H9 (cell line): ENCODE measurements around the gene CCDC102A. TPM values are rescaled to one million over a fixed set of nuclear protein-coding genes. Genes with fewer than 3 reads are reported as not detected.

ENCODE experiments used
- DNase-seq: peaks from one replicate; pipeline ENCODE4 v3.0.0-alpha.2; 2017
- H2AFZ ChIP-seq: one replicate; pipeline ENCODE4 v1.6.1; 2013; ENCODE audit warnings: mild to moderate bottlenecking, low read length, control low read depth, moderate library complexity
- H2AK5ac ChIP-seq: 2 replicates; pipeline ENCODE4 v1.6.1; 2013; ENCODE audit warnings: low read length, control low read depth, mixed read lengths; ENCODE audit not compliant: insufficient read length
- H2BK120ac ChIP-seq: one replicate; pipeline ENCODE4 v1.6.1; 2013; ENCODE audit warnings: low read depth, mild to moderate bottlenecking, low read length, control low read depth, inconsistent platforms; ENCODE audit not compliant: poor library complexity, severe bottlenecking
- H2BK12ac ChIP-seq: 2 replicates; pipeline ENCODE4 v1.6.1; 2013; ENCODE audit warnings: low read length, control low read depth, mixed read lengths, low read depth; ENCODE audit not compliant: insufficient read length
- H2BK15ac ChIP-seq: 2 replicates; pipeline ENCODE4 v1.6.1; 2013; ENCODE audit warnings: low read depth, low read length, control low read depth
- H2BK20ac ChIP-seq: one replicate; pipeline ENCODE4 v1.6.1; 2013; ENCODE audit warnings: low read depth, mild to moderate bottlenecking, low read length, control low read depth, inconsistent platforms; ENCODE audit not compliant: poor library complexity, severe bottlenecking
- H2BK5ac ChIP-seq: 2 replicates; pipeline ENCODE4 v1.6.1; 2013; ENCODE audit warnings: low read length, control low read depth, mixed read lengths; ENCODE audit not compliant: insufficient read length
- H3K14ac ChIP-seq: 2 replicates; pipeline ENCODE4 v1.6.1; 2013; ENCODE audit warnings: low read length, control low read depth; ENCODE audit not compliant: insufficient read depth
- H3K18ac ChIP-seq: 2 replicates; pipeline ENCODE4 v1.6.1; 2013; ENCODE audit warnings: low read depth, mild to moderate bottlenecking, mixed read lengths, low read length, control low read depth; ENCODE audit not compliant: insufficient read length
- H3K23ac ChIP-seq: 2 replicates; pipeline ENCODE4 v1.6.1; 2013; ENCODE audit warnings: low read length, control low read depth, mixed read lengths, low read depth; ENCODE audit not compliant: insufficient read length
- H3K23me2 ChIP-seq: 2 replicates; pipeline ENCODE4 v1.6.1; 2013; ENCODE audit warnings: low read depth, mild to moderate bottlenecking, mixed read lengths, low read length, control low read depth; ENCODE audit not compliant: insufficient read length, poor library complexity, severe bottlenecking
- H3K27ac ChIP-seq: 2 replicates; pipeline ENCODE4 v1.5.1; 2013; ENCODE audit warnings: low read length, control low read depth, mixed read lengths, low read depth; ENCODE audit not compliant: insufficient read length
- H3K27me3 ChIP-seq: 2 replicates; pipeline ENCODE4 v1.6.1; 2013; ENCODE audit warnings: low read length, control low read depth, inconsistent platforms; ENCODE audit not compliant: insufficient read depth
- H3K4ac ChIP-seq: 2 replicates; pipeline ENCODE4 v1.6.1; 2013; ENCODE audit warnings: low read depth, mild to moderate bottlenecking, control low read depth, inconsistent platforms, low read length, moderate library complexity
- H3K4me1 ChIP-seq: 2 replicates; pipeline ENCODE4 v1.6.1; 2013; ENCODE audit warnings: low read length, control low read depth, inconsistent platforms; ENCODE audit not compliant: insufficient read depth
- H3K4me2 ChIP-seq: 2 replicates; pipeline ENCODE4 v1.6.1; 2013; ENCODE audit warnings: low read length, control low read depth, mixed read lengths; ENCODE audit not compliant: insufficient read length, insufficient read depth
- H3K56ac ChIP-seq: 2 replicates; pipeline ENCODE4 v1.6.1; 2013; ENCODE audit warnings: low read depth, mild to moderate bottlenecking, mixed read lengths, low read length, control low read depth; ENCODE audit not compliant: insufficient read length
- H3K79me1 ChIP-seq: 2 replicates; pipeline ENCODE4 v1.6.1; 2013; ENCODE audit warnings: low read depth, mild to moderate bottlenecking, moderate library complexity, low read length, control low read depth, inconsistent platforms; ENCODE audit not compliant: insufficient read depth, poor library complexity, severe bottlenecking
- H3K79me2 ChIP-seq: 2 replicates; pipeline ENCODE4 v1.6.1; 2013; ENCODE audit warnings: low read length, control low read depth, inconsistent platforms; ENCODE audit not compliant: insufficient read depth
- H3K9ac ChIP-seq: 2 replicates; pipeline ENCODE4 v1.6.1; 2013; ENCODE audit warnings: low read length, control low read depth, mixed read lengths; ENCODE audit not compliant: insufficient read length; ENCODE audit errors: extremely low read depth
- H3K9me3 ChIP-seq: one replicate; pipeline ENCODE4 v1.6.1; 2013; ENCODE audit warnings: low read depth, low read length, inconsistent platforms; ENCODE audit not compliant: control insufficient read depth
- H3T11ph ChIP-seq: one replicate; pipeline ENCODE4 v1.6.1; 2013; ENCODE audit warnings: mild to moderate bottlenecking, low read length, control low read depth, inconsistent platforms
- H4K20me1 ChIP-seq: one replicate; pipeline ENCODE4 v1.6.1; 2013; ENCODE audit not compliant: control insufficient read depth, insufficient read length, insufficient read depth
- H4K5ac ChIP-seq: 2 replicates; pipeline ENCODE4 v1.6.1; 2013; ENCODE audit warnings: low read depth, mild to moderate bottlenecking, mixed read lengths, low read length, control low read depth; ENCODE audit not compliant: insufficient read length
- H4K8ac ChIP-seq: replicated peaks from 2 replicates; pipeline ENCODE4 v1.6.1; 2013; ENCODE audit warnings: low read length, control low read depth, mixed read lengths, low read depth; ENCODE audit not compliant: insufficient read length
- H4K91ac ChIP-seq: 2 replicates; pipeline ENCODE4 v1.6.1; 2013; ENCODE audit warnings: low read depth, mild to moderate bottlenecking, moderate library complexity, mixed read lengths, low read length, control low read depth; ENCODE audit not compliant: insufficient read length
- H3K27ac Mint-ChIP-seq, 3 experiments: 2 replicates in 2 of 3; 3 replicates in 1 of 3; pipeline ENCODE4 v1.8.0; 2020 to 2021; ENCODE audit warnings: mixed read lengths in 3 of 3, mild to moderate bottlenecking in 1 of 3, moderate library complexity in 1 of 3
- H3K27me3 Mint-ChIP-seq: 2 replicates; pipeline ENCODE4 v1.8.0; 2021; ENCODE audit warnings: low read depth, mild to moderate bottlenecking, moderate library complexity, mixed read lengths
- H3K36me3 Mint-ChIP-seq, 3 experiments: 2 replicates in 2 of 3; 3 replicates in 1 of 3; pipeline ENCODE4 v1.8.0; 2020 to 2021; ENCODE audit warnings: low read depth in 3 of 3, mixed read lengths in 3 of 3; ENCODE audit not compliant: insufficient read depth in 1 of 3
- H3K4me1 Mint-ChIP-seq, 2 experiments: 2 replicates each; pipeline ENCODE4 v1.8.0; 2020; ENCODE audit warnings: mixed read lengths in 2 of 2
- H3K4me3 Mint-ChIP-seq, 2 experiments: 2 replicates in 1 of 2; 3 replicates in 1 of 2; pipeline ENCODE4 v1.8.0; 2020 to 2021; ENCODE audit warnings: mild to moderate bottlenecking in 2 of 2, mixed read lengths in 2 of 2, moderate library complexity in 1 of 2
- H3K9me3 Mint-ChIP-seq, 2 experiments: 2 replicates in 1 of 2; 3 replicates in 1 of 2; pipeline ENCODE4 v1.8.0; 2020; ENCODE audit warnings: mild to moderate bottlenecking in 2 of 2, mixed read lengths in 2 of 2, moderate library complexity in 1 of 2
- WGBS: extraction: QIAGEN DNeasy Blood & Tissue Kit; methylation state at CpG from one replicate; pipeline ENCODE4 v1.1.7; 2013; ENCODE audit warnings: missing lambda C conversion rate, low lambda C conversion rate, mixed read lengths; ENCODE audit not compliant: insufficient read length; ENCODE audit errors: extremely low coverage; 5-methylcytosine and 5-hydroxymethylcytosine counted together
- total RNA-seq: library from RNA; stranded (reverse); gene quantifications from 2 replicates; pipeline ENCODE4 v1.2.1, GENCODE V29; 2021
- TF ChIP-seq, protein P1 (sequence below): fragments of 200-600 bp; sonication (generic); conservative IDR thresholded peaks from 3 replicates; pipeline ENCODE4 v1.8.0; 2021; ENCODE audit warnings: antibody characterized with exemption, mild to moderate bottlenecking

The CCDC102A gene
- total RNA-seq, 1 experiment from 2014 or later, result 8.2 TPM

DNA sequence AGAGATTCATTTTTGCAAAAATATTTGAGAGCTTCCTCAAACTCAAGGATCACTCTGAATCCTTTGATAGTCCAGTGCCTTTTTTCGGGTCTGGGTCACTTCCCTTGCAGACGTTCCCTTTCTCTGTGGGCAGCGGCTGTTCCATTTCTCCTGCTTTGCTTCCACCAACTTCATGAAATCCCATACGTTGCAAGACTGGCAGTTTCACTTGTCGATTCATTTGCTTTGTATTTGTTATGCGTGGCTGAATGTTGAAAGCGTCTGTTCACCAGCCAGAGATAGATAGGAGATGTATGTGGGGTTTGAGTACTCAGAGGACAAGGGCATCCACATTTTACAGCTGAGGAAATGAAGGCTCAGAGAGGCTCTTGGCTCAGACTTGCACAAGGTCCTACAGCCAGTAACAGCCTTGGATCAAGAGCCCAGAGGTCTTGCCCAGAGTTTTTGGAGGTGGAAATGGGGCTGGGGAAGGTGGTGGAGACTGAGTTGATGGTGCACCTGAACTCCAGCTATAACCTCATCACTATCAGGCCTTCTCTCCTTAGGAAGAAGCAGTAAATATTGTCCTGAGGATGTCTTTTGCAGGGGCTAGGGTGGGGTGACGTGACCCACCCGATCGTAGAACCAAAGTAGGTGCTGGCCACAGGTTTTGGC, 1.3 kb upstream of the CCDC102A start:
- TF ChIP-seq, protein P1, sequence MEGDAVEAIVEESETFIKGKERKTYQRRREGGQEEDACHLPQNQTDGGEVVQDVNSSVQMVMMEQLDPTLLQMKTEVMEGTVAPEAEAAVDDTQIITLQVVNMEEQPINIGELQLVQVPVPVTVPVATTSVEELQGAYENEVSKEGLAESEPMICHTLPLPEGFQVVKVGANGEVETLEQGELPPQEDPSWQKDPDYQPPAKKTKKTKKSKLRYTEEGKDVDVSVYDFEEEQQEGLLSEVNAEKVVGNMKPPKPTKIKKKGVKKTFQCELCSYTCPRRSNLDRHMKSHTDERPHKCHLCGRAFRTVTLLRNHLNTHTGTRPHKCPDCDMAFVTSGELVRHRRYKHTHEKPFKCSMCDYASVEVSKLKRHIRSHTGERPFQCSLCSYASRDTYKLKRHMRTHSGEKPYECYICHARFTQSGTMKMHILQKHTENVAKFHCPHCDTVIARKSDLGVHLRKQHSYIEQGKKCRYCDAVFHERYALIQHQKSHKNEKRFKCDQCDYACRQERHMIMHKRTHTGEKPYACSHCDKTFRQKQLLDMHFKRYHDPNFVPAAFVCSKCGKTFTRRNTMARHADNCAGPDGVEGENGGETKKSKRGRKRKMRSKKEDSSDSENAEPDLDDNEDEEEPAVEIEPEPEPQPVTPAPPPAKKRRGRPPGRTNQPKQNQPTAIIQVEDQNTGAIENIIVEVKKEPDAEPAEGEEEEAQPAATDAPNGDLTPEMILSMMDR, result no peak
- peak; percentile 21 for DNase-seq
- no peaks in the 10 kb centered on the region for H3K79me2 ChIP-seq
- no peak overlapping the region for H2AK5ac ChIP-seq
- H3K18ac ChIP-seq, result no peak overlapping the region
- H2BK12ac ChIP-seq, result no peak overlapping the region
- Mint-ChIP-seq H3K36me3 (peaks cover 3 to 10% (median 7%) of the 10 kb centered on the region in 3 experiments; a peak in 3 of 7 replicates), H3K4me3 (peak overlapping the region; percentile 73 to 83), H3K4me1 (peaks cover 38 to 39% of the 10 kb centered on the region in 2 experiments), H3K9me3 (no peaks in the 10 kb centered on the region), H3K27ac (no peak overlapping the region; a peak in 1 of 7 replicates), H3K27me3 (peaks cover 36% of the 10 kb centered on the region)
- no peak overlapping the region for H2BK15ac ChIP-seq
- H3K9me3 ChIP-seq, result no peaks in the 10 kb centered on the region
- no peak overlapping the region for H4K5ac ChIP-seq
- H2BK120ac ChIP-seq, result no peak overlapping the region
- H4K91ac ChIP-seq, result no peak overlapping the region
- no peak overlapping the region for H3K14ac ChIP-seq
- H2BK5ac ChIP-seq, result no peak overlapping the region
- no peak overlapping the region for H3T11ph ChIP-seq
- no peaks in the 10 kb centered on the region for H4K20me1 ChIP-seq
- peaks cover 4% of the 10 kb centered on the region for H3K23me2 ChIP-seq
- H3K79me1 ChIP-seq, result no peaks in the 10 kb centered on the region
- no peak overlapping the region for H3K56ac ChIP-seq
- WGBS, result no CpG with 5 or more reads among the region's 10 CpGs
- no peaks in the 10 kb centered on the region; the same call in 1 of the 2 replicates for H3K27me3 ChIP-seq
- no peak overlapping the region for H3K4ac ChIP-seq
- H4K8ac ChIP-seq, result no peak overlapping the region
- H3K4me1 ChIP-seq, result peaks cover 5% of the 10 kb centered on the region; the same call in 1 of the 2 replicates
- H3K27ac ChIP-seq, result no peak overlapping the region
- H2BK20ac ChIP-seq, result no peak overlapping the region
- no peak overlapping the region for H3K9ac ChIP-seq
- H3K4me2 ChIP-seq, result peak overlapping the region; percentile 71
- no peak overlapping the region for H3K23ac ChIP-seq
- no peak overlapping the region for H2AFZ ChIP-seq
